GM19351 (cell line): ENCODE data around the gene DPP3.
A peak's percentile ranks its signal among the peaks of the same experiment; 100 is the strongest.
"Not testable (repeated sequence)": the region's sequence is repeated elsewhere in the genome, so short reads cannot be mapped to it uniquely, and the experiment has no call there.

ENCODE experiments used
- ATAC-seq: cut with Tn5 transposase; IDR thresholded peaks from one replicate; pipeline ENCODE4 v1.9.1; 2021; ENCODE audit warnings: mild to moderate bottlenecking, moderate library complexity; ENCODE audit not compliant: unreplicated experiment

Gene DPP3

DNA sequence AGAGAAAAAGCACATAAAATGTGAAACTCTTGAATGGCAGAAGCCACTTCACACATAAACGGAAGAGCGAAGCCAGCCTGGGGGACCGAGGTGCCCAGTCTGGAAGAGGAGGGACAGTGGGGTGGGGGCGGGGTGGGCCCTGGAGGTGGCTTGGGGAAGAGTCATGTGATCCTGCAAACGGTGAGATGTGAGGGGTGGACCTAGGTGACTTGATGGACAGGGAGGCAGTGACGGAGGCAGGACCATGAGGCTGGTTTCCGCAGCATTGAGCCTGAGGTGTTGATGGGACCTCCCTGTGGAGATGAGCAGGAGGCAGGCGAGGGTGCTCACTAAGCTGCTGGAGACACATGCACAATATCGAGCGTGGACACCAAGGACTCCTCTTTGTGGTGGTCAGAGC is 48.8 kb downstream of the DPP3 start:
- no peak for ATAC-seq

- no peak for ATAC-seq
These were observed 49.4 kb downstream of the DPP3 start for GRCh38 chr11:66529655-66530054.

- no peak for ATAC-seq
These were observed 50.9 kb downstream of the DPP3 start for GRCh38 chr11:66530927-66531709.

GRCh38 chr11:66531841-66532240 is 51.6 kb downstream of the DPP3 start:
- ATAC-seq: no peak

DNA sequence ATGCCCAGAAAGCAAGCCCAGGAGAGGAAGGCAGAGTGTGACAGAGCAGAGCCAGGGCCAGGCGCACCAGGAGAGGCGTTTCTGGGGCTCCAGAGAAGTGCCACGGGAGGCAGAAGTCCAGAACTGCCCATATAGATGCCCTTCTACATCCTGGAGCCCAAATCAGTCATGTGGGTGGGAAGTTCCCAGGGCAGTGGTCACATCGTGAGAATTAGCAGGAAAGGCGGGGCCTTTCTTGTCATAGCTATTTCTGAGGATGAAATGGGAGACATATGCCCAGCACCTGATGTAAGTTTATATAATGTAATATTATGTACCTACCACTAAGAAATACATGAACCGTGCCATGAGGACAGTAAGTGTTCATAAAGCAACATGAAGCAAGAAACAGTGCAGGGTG is 52.5 kb downstream of the DPP3 start:
- no peak for ATAC-seq

DNA sequence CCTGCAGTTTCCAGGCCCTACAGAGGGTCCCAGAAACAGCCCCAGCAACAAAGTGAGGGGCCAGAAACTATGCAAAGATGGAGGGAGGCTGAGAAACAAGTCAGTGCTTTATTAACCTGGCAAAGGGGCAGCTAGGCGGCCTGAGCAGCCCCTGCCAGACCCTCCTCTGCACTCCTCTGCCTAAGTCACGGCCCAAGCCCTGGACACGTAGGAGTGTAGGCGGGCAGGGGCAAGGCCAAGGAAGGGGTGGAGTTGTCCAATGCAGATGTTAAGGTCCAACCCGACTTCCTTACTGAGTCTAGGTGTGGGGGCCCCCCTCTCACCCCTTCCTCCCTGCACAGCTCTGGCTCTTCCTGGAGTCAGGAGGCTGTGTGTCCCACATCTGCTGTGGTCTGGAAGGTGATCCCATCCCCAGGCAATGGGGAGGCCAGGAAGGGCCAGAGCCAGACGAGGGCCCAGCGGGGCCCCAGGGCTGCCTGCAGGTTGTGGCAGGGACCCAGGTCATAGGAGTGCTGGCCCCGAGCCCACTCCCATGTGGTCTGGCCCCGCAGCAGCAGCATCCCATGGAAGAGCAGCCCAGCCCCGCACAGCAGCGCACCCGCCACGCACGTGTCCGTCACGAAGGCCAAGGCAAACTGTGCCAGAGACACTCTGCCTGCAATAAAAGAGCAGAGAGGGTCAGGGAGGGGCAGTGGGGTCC is 59.1 kb downstream of the DPP3 start:
- no peak for ATAC-seq

DNA sequence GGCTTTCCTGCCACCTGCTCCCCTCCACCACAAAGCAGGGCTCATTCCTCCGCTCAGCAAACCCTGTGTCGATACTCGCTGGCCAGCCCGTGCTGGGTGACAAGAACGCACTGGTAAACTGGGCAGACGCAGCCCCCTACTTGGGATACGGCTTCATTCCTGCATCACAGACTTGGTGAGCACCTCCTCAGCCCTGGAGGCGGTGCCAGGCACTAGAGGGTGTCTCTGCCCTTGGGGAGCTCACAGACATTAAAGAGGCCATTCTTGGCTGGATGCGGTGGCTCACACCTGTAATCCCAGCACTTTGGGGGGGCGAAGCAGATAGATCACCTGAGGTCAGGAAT is 59.6 kb downstream of the DPP3 start:
- no peak for ATAC-seq

- ATAC-seq: not testable (repeated sequence)
These were observed 60.4 kb downstream of the DPP3 start for GRCh38 chr11:66540598-66540997.

- no peak for ATAC-seq
These were observed 61.7 kb downstream of the DPP3 start for GRCh38 chr11:66541892-66542291.

DNA sequence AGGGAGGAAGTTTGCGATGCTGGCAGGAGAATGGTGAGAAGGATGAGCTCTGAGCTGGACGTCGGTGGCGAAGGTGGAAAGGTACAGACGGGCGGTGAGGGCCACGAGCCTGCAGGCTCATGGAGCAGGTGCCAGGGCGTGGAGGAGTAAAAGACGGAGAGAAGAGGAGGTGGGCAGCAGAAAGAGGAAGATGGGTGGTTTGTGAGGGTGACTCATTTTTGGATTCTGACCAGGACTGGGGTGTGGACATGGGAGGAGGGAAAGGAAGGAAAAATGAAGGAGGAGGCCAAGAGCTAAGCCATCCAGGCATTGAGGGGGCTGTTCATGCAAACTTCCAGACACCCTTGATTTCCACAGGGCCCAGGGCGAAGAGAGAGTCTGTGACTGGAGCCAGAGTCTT is 62.1 kb downstream of the DPP3 start:
- ATAC-seq: no peak

DNA sequence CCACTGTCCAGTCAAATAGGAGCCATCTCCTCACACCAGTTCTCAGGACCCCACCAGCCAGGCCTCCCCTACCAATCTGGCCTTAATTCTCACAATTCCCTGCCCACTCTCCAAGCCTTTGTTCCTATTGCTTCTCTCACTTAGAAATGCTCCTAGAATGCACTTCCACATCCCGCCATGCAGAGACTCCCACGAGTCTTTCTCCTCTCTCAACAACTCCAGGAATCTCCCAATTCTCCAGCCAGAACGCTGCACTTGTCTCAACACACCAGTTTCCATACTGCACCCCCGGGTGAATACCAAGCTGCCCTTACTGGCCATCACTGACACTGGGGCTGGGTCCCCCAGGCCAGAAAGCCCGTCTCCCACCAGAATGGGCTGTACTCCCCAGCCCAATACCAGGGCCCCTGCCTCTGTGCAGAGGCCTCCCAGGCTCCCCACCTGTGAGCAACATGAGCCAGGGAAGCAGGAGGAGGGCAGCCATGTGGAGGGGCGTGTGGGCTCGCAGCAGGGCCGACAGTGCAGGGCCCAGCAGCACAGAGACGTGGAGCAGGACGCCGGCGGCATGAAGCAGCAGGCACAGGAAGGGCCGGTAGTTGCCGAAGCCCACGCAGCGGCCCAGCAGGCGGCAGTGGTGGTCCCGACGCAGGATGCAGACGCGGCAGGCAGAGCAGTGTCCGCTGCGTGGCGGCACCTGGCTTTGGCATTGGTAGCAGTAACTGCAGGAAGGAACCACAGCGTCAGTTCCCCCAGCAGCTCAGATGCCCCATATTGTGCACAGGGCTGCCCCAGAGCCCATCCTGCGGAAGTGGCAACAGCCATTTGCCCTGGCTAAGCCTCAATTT is 63.3 kb downstream of the DPP3 start:
- ATAC-seq: no peak

DNA sequence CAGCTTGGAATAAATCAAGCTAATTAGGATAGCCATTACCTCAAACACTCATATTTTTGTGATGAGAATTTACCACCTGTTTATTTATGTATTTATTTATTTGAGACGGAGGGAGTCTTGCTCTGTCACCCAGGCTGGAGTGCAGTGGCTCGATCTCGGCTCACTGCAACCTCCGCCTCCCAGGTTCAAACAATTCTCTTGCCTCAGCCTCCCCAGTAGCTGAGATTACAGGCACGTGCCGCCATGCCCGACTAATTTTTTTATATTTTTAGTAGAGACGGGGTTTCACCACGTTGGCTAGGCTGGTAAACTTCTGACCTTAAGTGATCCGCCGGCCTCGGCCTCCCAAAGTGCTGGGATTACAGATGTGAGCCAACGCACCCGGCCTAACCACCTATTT is 64.7 kb downstream of the DPP3 start:
- not testable (repeated sequence) for ATAC-seq

DNA sequence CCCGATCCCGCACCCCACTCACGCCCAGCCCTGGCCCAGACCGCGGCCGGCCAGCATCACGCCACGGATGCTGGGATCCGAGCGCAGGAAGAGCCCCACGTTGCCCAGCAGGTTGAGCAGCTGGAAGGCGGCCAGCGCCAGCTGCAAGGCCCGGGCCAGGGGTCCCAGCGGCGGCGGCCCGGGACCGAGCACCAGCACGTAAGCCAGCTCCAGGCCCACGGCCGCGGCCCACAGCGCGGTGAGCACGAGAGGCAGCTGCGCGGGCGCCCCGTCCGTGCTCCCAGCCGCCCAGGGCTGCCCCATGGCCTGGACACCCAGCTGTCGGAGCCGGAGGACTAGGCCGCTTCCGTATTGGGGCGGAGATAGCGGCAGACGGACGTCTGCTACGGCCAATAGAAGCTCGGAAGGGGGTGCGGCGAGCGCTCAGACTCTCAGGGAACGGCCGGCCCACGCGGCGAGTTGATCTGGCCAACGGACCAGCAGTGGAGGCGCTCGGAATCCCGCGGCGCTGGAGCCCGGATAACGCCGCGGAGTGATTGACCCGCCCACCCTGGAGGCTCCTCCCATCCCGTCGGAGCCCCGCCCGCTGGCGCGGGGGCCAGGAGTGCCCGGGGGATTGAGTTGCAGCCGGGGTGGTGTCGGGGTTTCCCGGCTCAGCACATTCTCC is 65.6 kb downstream of the DPP3 start, which contains the start of gene ZDHHC24:
Gene ZDHHC24, minus strand, starts transcription at position 348 of the 667 bp plus-strand sequence. Its CDS starts 45 bp downstream, at position 303.
- ATAC-seq: peak; percentile 83

DNA sequence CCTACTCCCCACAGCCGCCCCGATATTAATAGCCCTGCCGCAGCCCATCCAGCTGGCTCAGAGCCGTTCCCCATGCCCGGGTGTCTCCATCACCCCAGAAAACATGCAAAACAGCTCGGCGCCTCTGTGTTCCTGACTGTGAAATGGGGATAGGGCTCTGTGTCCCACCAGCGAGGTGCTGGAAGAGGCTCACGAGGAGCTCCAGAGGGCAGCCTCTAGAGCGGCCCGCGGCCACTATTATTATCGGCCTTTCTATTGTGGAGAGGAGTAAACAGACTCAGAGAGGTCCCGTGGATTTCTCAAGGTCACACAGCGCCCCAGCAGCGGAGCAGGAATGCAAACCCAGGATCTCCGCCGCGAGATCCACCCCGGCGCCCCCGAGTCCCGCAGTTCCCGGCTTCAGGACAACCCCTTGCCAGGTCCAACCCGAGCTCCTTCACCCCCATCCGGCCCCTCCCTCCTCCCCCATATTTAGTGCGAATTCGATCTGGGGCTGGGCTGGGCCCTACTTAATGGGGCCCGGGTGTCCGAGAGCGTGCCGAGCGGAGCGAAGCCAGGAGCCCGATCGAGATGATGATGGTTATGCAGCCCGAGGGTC is 66.2 kb downstream of the DPP3 start, which contains the start of gene ACTN3:
Gene ACTN3, plus strand, starts transcription at position 536 of the 598 bp plus-strand sequence. Its CDS starts 35 bp downstream, at position 571.
- ATAC-seq: peak; percentile 1

DNA sequence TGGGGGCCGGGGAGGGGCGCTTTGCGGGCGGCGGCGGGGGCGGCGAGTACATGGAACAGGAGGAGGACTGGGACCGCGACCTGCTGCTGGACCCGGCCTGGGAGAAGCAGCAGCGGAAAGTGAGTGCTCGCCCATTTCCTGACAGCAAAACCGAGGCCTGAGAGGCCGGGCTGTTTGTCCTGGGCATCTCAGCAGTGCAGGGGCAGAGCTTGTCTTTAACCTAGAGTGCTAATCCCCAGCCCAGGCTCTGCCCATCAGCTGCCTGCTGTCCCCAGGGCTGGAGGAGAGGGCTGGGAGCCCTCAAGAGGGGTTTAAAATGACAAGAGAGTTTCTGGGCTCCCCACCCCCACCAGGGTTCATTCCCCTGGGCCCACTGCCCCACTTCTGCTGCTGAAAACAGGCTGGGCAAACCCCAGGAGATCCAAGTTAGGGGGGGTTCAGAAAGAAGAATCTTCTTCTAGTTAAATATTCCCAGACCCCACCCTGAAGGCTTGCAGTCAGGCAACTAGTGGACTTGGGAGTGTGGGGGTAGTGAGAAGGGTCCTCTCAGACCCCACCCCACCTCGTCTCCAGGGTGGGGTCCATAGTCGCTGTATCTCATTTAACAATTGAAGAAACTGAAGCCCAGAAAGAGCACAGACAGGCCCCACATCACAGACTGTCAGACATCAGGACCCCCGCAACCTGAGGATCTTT is 66.9 kb downstream of the DPP3 start:
- no peak for ATAC-seq

GRCh38 chr11:66547662-66548009 is 67.4 kb downstream of the DPP3 start:
- ATAC-seq: no peak

GRCh38 chr11:66548041-66548440 is 67.8 kb downstream of the DPP3 start:
- no peak for ATAC-seq

- no peak for ATAC-seq
These were observed 68.8 kb downstream of the DPP3 start for GRCh38 chr11:66548774-66549630.

- no peak for ATAC-seq
These were observed 69.5 kb downstream of the DPP3 start for GRCh38 chr11:66549696-66550095.
